K562 (cell line): Measurements from ENCODE around the gene NUP50. TPM values are rescaled to one million over a fixed set of nuclear protein-coding genes. Genes with fewer than 3 reads are reported as not detected.

Experiments
- ATAC-seq: fragments of 200-7000 bp; cut with Tn5 transposase; 3 replicates; pipeline ENCODE4 v1.9.1; 2020; ENCODE audit warnings: moderate library complexity
- BruUV-seq: library from RNA; stranded (reverse); fragments of 400-500 nt; replicated peaks from 2 replicates; lab custom pipeline; 2021; lab: Mats Ljungman, UMichigan
- CTCF ChIA-PET: fragments of 300-600 bp; formaldehyde crosslinking; extraction: SDS; loops from one replicate; lab custom pipeline; 2021; ENCODE audit warnings: low intra/inter-chr PET ratio; lab: Yijun Ruan, JAX
- POLR2A ChIA-PET: fragments of 300-600, 350-650 bp; sonication (Branson Sonifier 250); formaldehyde crosslinking; extraction: SDS; loops from one replicate; lab custom pipeline; 2021; ENCODE audit warnings: antibody characterized with exemption, inconsistent platforms; lab: Yijun Ruan, JAX
- DNase-seq, 4 experiments: peaks; one replicate each; pipeline versions ENCODE4 v3.0.0 to v3.0.0-alpha.2; 2011 to 2018; ENCODE audit warnings: low spot score in 3 of 4, mixed read lengths in 3 of 4; ENCODE audit errors: extremely low read depth in 1 of 4
- FAIRE-seq: peaks from 2 replicates; lab custom pipeline; 2011; peaks lifted over from hg19 to GRCh38; lab: Jason Lieb, UNC
- H2AFZ ChIP-seq: 2 replicates; pipeline ENCODE4 v1.6.0; 2011; ENCODE audit warnings: low read depth, low read length, control low read depth, inconsistent platforms
- H3K27ac ChIP-seq: fragments of 200-600 bp; 3 replicates; pipeline ENCODE4 v1.8.0; 2011; ENCODE audit warnings: low read depth, mild to moderate bottlenecking, control low read depth, inconsistent platforms, low read length, moderate library complexity, mixed read lengths; ENCODE audit errors: extremely low read depth
- H3K27me3 ChIP-seq, 2 experiments: fragments of 300-600 bp in 1 of 2; 2 replicates in 1 of 2; 3 replicates in 1 of 2; pipeline versions ENCODE4 v1.6.0 to v1.8.0; 2011; ENCODE audit warnings: inconsistent platforms in 2 of 2, low read length in 2 of 2, mild to moderate bottlenecking in 1 of 2, mixed read lengths in 1 of 2, moderate library complexity in 1 of 2; ENCODE audit not compliant: control insufficient read depth in 2 of 2, insufficient read depth in 2 of 2
- H3K36me3 ChIP-seq: fragments of 300-600 bp; 3 replicates; pipeline ENCODE4 v1.8.0; 2011; ENCODE audit warnings: mild to moderate bottlenecking, low read length, inconsistent platforms; ENCODE audit not compliant: control insufficient read depth, insufficient read depth
- H3K4me1 ChIP-seq, 2 experiments: fragments of 200-600 bp in 1 of 2; replicated peaks in 1 of 2; 2 replicates in 1 of 2; 3 replicates in 1 of 2; pipeline versions ENCODE4 v1.5.1 to v1.8.0; 2011; ENCODE audit warnings: inconsistent platforms in 2 of 2, low read length in 2 of 2, mild to moderate bottlenecking in 1 of 2, mixed read lengths in 1 of 2, moderate library complexity in 1 of 2; ENCODE audit not compliant: control insufficient read depth in 2 of 2, insufficient read depth in 2 of 2
- H3K4me2 ChIP-seq: 2 replicates; pipeline ENCODE4 v1.6.1; 2011; ENCODE audit warnings: low read length, control low read depth, inconsistent platforms, mixed read lengths; ENCODE audit not compliant: insufficient read depth
- H3K4me3 ChIP-seq: fragments of 200-600 bp; sonication (generic), shearing (Covaris generic); 2 replicates; pipeline ENCODE4 v1.5.1; 2016; ENCODE audit warnings: control low read depth, inconsistent platforms
- H3K79me2 ChIP-seq: fragments of 200-600 bp; 3 replicates; pipeline ENCODE4 v1.8.0; 2011; ENCODE audit warnings: low read length, inconsistent platforms; ENCODE audit not compliant: control insufficient read depth, insufficient read depth
- H3K9ac ChIP-seq, 2 experiments: 2 replicates each; pipeline versions ENCODE4 v1.6.0 to v1.6.1; 2011; ENCODE audit warnings: low read depth in 2 of 2, low read length in 2 of 2, control low read depth in 1 of 2, inconsistent platforms in 1 of 2, mild to moderate bottlenecking in 1 of 2, mixed read lengths in 1 of 2; ENCODE audit not compliant: insufficient read depth in 1 of 2
- H3K9me1 ChIP-seq: one replicate; pipeline ENCODE4 v1.6.0; 2011; ENCODE audit warnings: inconsistent platforms, mild to moderate bottlenecking, low read length, moderate library complexity; ENCODE audit not compliant: control insufficient read depth, insufficient read depth
- H3K9me3 ChIP-seq: replicated peaks from 2 replicates; pipeline ENCODE4 v1.5.1; 2011; ENCODE audit warnings: low read depth, low read length, inconsistent platforms; ENCODE audit not compliant: control insufficient read depth, insufficient read depth
- H4K20me1 ChIP-seq: replicated peaks from 2 replicates; pipeline ENCODE4 v1.6.1; 2011; ENCODE audit warnings: low read length, inconsistent platforms, mixed read lengths; ENCODE audit not compliant: control insufficient read depth, insufficient read depth
- ASH1L ChIP-seq: fragments of 450-650 bp; IDR thresholded peaks from 2 replicates; pipeline ENCODE4 v1.6.1; 2018; ENCODE audit warnings: borderline replicate concordance, mild to moderate bottlenecking, low read depth; ENCODE audit not compliant: partially characterized antibody
- CREB1 ChIP-seq, 2 experiments: sonication (generic) in 1 of 2; formaldehyde crosslinking in 1 of 2; IDR thresholded peaks; 2 replicates each; pipeline versions ENCODE4 v1.6.1 to v1.8.0; 2012 to 2022; ENCODE audit warnings: inconsistent platforms in 1 of 2, mild to moderate bottlenecking in 1 of 2, missing genetic modification reagents in 1 of 2, moderate library complexity in 1 of 2
- HNRNPK ChIP-seq: fragments of 200-400 bp; formaldehyde crosslinking; IDR thresholded peaks from one replicate; pipeline ENCODE4 v1.6.1; 2018; ENCODE audit warnings: mild to moderate bottlenecking, low read depth, low read length; ENCODE audit not compliant: poor library complexity, severe bottlenecking
- KLF13 ChIP-seq: fragments of 450-650 bp; IDR thresholded peaks from 2 replicates; pipeline ENCODE4 v1.6.1; 2016; ENCODE audit warnings: missing genetic modification characterization, low read depth, mild to moderate bottlenecking, missing compliant biosample characterization, moderate library complexity, borderline replicate concordance
- SIRT6 ChIP-seq: IDR thresholded peaks from one replicate; pipeline ENCODE4 v1.6.1; 2012; ENCODE audit warnings: low read depth, mild to moderate bottlenecking, control low read depth, inconsistent platforms, low read length, moderate library complexity
- SRF ChIP-seq, 2 experiments: fragments of 250-450, 450-650 bp in 1 of 2; sonication (Bioruptor Pico) in 1 of 2; sonication (generic) in 1 of 2; formaldehyde crosslinking; IDR thresholded peaks; 2 replicates each; pipeline versions ENCODE4 v1.5.0 to v1.5.1; 2020 to 2022; ENCODE audit warnings: mild to moderate bottlenecking in 1 of 2, missing genetic modification reagents in 1 of 2
- TCF7L2 ChIP-seq: fragments of 150-350 bp; IDR thresholded peaks from 2 replicates; pipeline ENCODE4 v1.6.1; 2016; ENCODE audit warnings: low read depth, mild to moderate bottlenecking, low read length, moderate library complexity
- ZNF263 ChIP-seq: sonication (generic); formaldehyde crosslinking; IDR thresholded peaks from 2 replicates; pipeline ENCODE4 v1.8.0; 2022; ENCODE audit warnings: mild to moderate bottlenecking, missing genetic modification reagents, borderline replicate concordance
- ZNF445 ChIP-seq: fragments of 250-450 bp; sonication (Bioruptor Pico); IDR thresholded peaks from 2 replicates; pipeline ENCODE4 v1.4.0; 2020; ENCODE audit warnings: low read depth, mild to moderate bottlenecking, moderate library complexity
- WGBS: fragments of 100-300 bp; shearing (Covaris generic); methylation state at CpG from one replicate; pipeline ENCODE4 v1.1.6; 2016; ENCODE audit warnings: low coverage, mixed read lengths; ENCODE audit not compliant: insufficient coverage; ENCODE audit errors: missing lambda C conversion rate; 5-methylcytosine and 5-hydroxymethylcytosine counted together
- in situ Hi-C: fragments of 300-500 bp; cut with MboI; formaldehyde crosslinking; loops from 4 replicates; pipeline ENCODE4 v1.15.0; 2018; ENCODE audit warnings: inconsistent platforms, mixed read lengths
- intact Hi-C: fragments of 100-400 bp; cut with micrococcal nuclease; formaldehyde crosslinking; loops from 2 replicates; pipeline ENCODE4 v1.14.2; 2022
- polyA plus RNA-seq, 8 experiments: library from polyadenylated mRNA; depleted of rRNA in 4 of 8; stranded (reverse) in 5 of 8; unstranded in 3 of 8; fragments of >200 nt; fragmentation: Nextera tagmentation in 2 of 8; fragmentation: Illumina TruSeq in 1 of 8; extraction: Ambion mirVana in 2 of 8; extraction: Trizol in 1 of 8; gene quantifications; 2 replicates each; pipeline versions ENCODE4 v1.2.1 to v1.2.3, GENCODE V29; 2011 to 2014; ENCODE audit warnings: inconsistent platforms in 1 of 8, missing spikeins in 1 of 8
- total RNA-seq, 7 experiments: library from RNA; depleted of rRNA in 6 of 7; stranded (reverse); fragments of >200 nt in 6 of 7; fragmentation: Illumina TruSeq in 2 of 7; extraction: Trizol in 2 of 7; gene quantifications; 2 replicates each; pipeline versions ENCODE4 v1.2.1 to v1.2.3, GENCODE V29; 2011 to 2021; ENCODE audit warnings: low replicate concordance in 1 of 7
- TF ChIP-seq, protein P1 (sequence below): sonication (generic); formaldehyde crosslinking; IDR thresholded peaks from 2 replicates; pipeline ENCODE4 v1.8.1; 2023; ENCODE audit warnings: mild to moderate bottlenecking, missing genetic modification reagents
- TF ChIP-seq, protein P2 (sequence below): IDR thresholded peaks from 3 replicates; pipeline ENCODE4 v1.6.1; 2011; ENCODE audit warnings: borderline replicate concordance, mild to moderate bottlenecking; ENCODE audit not compliant: insufficient read length, insufficient read depth
- TF ChIP-seq, protein P3 (sequence below): sonication (generic); IDR thresholded peaks from 2 replicates; pipeline ENCODE4 v1.6.1; 2016

Gene NUP50
- total and polyA plus RNA-seq, 9 of the 15 experiments (the other 6 are each of a cell fraction or from before 2014, with no cell fraction given), result 23.8 to 83.7 (median 55.3) TPM

DNA sequence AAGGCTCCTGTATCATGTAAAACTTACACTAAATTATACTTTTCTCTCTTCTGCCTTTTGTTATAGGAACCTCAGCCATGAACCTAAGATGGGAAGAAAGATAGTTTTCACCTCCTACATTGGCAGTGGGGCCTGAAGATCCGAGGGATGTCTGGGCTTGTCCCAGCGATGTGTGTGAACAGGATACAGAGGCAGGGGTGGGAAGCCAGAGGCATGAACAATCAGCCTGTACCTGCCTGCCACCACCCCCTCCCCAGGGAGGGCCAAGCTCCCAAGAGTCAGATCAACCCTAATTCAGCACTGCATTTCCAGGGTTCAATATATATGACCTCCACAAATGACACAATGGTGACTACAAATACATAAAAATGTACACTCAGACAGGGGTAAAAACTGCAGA, 67.6 kb downstream of the NUP50 start:
- ATAC-seq (no peak), FAIRE-seq (no peak), DNase-seq (no peak)
- ChIA-PET CTCF (no interaction called here), POLR2A (no interaction called here)
- no peaks in the 10 kb centered on the region for H3K36me3 ChIP-seq
- no TSS peak for BruUV-seq
- no peaks in the 10 kb centered on the region; a peak in 1 of 5 replicates for H3K27me3 ChIP-seq
- H3K79me2 ChIP-seq, result no peaks in the 10 kb centered on the region
- no peak overlapping the region for H3K4me3 ChIP-seq
- WGBS, result no CpG with 5 or more reads among the region's 2 CpGs
- H3K9me1 ChIP-seq, result no peaks in the 10 kb centered on the region
- H3K9ac ChIP-seq, result no peak overlapping the region
- H3K9me3 ChIP-seq, result no peaks in the 10 kb centered on the region
- H3K4me2 ChIP-seq, result no peak overlapping the region
- peaks cover 0 to 5% of the 10 kb centered on the region in 2 experiments; a peak in 2 of 5 replicates for H3K4me1 ChIP-seq
- H2AFZ ChIP-seq, result no peak overlapping the region
- in situ Hi-C loops, result loop anchor here (25.0 kb wide), 1 partner anchor 419 kb away; no protein-coding TSS in a partner anchor
- intact Hi-C loops, result no loop called here
- no peak for TF ChIP-seq ZNF263 (CRISPR knock-in tag)
- TF ChIP-seq, protein P1, sequence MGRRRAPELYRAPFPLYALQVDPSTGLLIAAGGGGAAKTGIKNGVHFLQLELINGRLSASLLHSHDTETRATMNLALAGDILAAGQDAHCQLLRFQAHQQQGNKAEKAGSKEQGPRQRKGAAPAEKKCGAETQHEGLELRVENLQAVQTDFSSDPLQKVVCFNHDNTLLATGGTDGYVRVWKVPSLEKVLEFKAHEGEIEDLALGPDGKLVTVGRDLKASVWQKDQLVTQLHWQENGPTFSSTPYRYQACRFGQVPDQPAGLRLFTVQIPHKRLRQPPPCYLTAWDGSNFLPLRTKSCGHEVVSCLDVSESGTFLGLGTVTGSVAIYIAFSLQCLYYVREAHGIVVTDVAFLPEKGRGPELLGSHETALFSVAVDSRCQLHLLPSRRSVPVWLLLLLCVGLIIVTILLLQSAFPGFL (CRISPR knock-in tag), result no peak
- TF ChIP-seq CREB1 (IDR thresholded peaks at IDR 0.05), result no peak
- TF ChIP-seq CREB1 (CRISPR knock-in tag; IDR thresholded peaks at IDR 0.05), result no peak
- no peak for TF ChIP-seq KLF13
- no peak for TF ChIP-seq HNRNPK
- TF ChIP-seq ASH1L, result no peak
- TF ChIP-seq TCF7L2, result no peak
- TF ChIP-seq, protein P2, sequence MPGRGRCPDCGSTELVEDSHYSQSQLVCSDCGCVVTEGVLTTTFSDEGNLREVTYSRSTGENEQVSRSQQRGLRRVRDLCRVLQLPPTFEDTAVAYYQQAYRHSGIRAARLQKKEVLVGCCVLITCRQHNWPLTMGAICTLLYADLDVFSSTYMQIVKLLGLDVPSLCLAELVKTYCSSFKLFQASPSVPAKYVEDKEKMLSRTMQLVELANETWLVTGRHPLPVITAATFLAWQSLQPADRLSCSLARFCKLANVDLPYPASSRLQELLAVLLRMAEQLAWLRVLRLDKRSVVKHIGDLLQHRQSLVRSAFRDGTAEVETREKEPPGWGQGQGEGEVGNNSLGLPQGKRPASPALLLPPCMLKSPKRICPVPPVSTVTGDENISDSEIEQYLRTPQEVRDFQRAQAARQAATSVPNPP, result no peak
- no peak for TF ChIP-seq SRF (CRISPR knock-in tag; IDR thresholded peaks at IDR 0.05)
- TF ChIP-seq ZNF445, result no peak
- no peak for TF ChIP-seq SIRT6
- TF ChIP-seq, protein P3, sequence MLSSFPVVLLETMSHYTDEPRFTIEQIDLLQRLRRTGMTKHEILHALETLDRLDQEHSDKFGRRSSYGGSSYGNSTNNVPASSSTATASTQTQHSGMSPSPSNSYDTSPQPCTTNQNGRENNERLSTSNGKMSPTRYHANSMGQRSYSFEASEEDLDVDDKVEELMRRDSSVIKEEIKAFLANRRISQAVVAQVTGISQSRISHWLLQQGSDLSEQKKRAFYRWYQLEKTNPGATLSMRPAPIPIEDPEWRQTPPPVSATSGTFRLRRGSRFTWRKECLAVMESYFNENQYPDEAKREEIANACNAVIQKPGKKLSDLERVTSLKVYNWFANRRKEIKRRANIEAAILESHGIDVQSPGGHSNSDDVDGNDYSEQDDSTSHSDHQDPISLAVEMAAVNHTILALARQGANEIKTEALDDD, result no peak
- H4K20me1 ChIP-seq, result peaks cover 11% of the 10 kb centered on the region; the same call in 1 of the 2 replicates
- no peak overlapping the region for H3K27ac ChIP-seq
